LNCaP clone FGC (cell line): Measurements from ENCODE around the gene CIP2A.
A peak's percentile ranks its signal among the peaks of the same experiment; 100 is the strongest.
"Not testable (repeated sequence)": the region's sequence is repeated elsewhere in the genome, so short reads cannot be mapped to it uniquely, and the experiment has no call there.

ENCODE experiments used
- DNase-seq: peaks from one replicate; pipeline ENCODE4 v3.0.0-alpha.2; 2011; ENCODE audit warnings: low read depth
- H3K4me3 ChIP-seq: 2 replicates; pipeline ENCODE4 v1.5.1; 2011; ENCODE audit warnings: mild to moderate bottlenecking, low read depth, low read length, control low read depth
- CTCF ChIP-seq: IDR thresholded peaks from 2 replicates; pipeline ENCODE4 v1.5.1; 2012; ENCODE audit warnings: mild to moderate bottlenecking; ENCODE audit not compliant: control insufficient read depth, insufficient read depth; ENCODE audit errors: extremely low read depth

The CIP2A gene

GRCh38 chr3:108589081-108589997 is at the start of gene CIP2A, which contains the start of gene DZIP3:
Gene CIP2A, minus strand, starts transcription at chr3:108589438. Its CDS starts 63 bp downstream, at chr3:108589375.
Gene DZIP3, plus strand, starts transcription at chr3:108589722. Its CDS starts 15,685 bp downstream, at chr3:108605407.
- DNase-seq: peak; percentile 54
- no peak for TF ChIP-seq CTCF

GRCh38 chr3:108629974-108630373 is 40.7 kb upstream of the CIP2A start:
- no peak overlapping the region for H3K4me3 ChIP-seq
- no peak for DNase-seq
- no peak for TF ChIP-seq CTCF

More at GRCh38 chr3:108589081-108589997, at the start of gene CIP2A, which contains the start of gene DZIP3:
- peak within 1 kb of the TSS; percentile 82 for H3K4me3 ChIP-seq

- TF ChIP-seq CTCF: no peak
- H3K4me3 ChIP-seq: no peak overlapping the region
- DNase-seq: no peak
Measured at GRCh38 chr3:108623504-108623903, 34.3 kb upstream of the CIP2A start.

- no peak for TF ChIP-seq CTCF
- H3K4me3 ChIP-seq: no peak overlapping the region
- peak; percentile 91 for DNase-seq
Measured at GRCh38 chr3:108620250-108620649, 31.0 kb upstream of the CIP2A start.

- DNase-seq, H3K4me3 ChIP-seq: not testable (repeated sequence)
Measured at GRCh38 chr3:108616090-108616489, 26.9 kb upstream of the CIP2A start.

GRCh38 chr3:108610651-108611050 is 21.4 kb upstream of the CIP2A start:
- DNase-seq: no peak
- H3K4me3 ChIP-seq: no peak overlapping the region
- no peak for TF ChIP-seq CTCF

GRCh38 chr3:108608750-108609149 is 19.5 kb upstream of the CIP2A start:
- DNase-seq: no peak
- no peak overlapping the region for H3K4me3 ChIP-seq
- TF ChIP-seq CTCF: no peak
